Glomerular visceral epithelial cell (primary cell): ENCODE results near the gene C1orf52.

Experiments used
- DNase-seq: peaks from one replicate; pipeline ENCODE4 v3.0.0-alpha.2; 2016; ENCODE audit errors: extremely low spot score

Gene C1orf52

DNA sequence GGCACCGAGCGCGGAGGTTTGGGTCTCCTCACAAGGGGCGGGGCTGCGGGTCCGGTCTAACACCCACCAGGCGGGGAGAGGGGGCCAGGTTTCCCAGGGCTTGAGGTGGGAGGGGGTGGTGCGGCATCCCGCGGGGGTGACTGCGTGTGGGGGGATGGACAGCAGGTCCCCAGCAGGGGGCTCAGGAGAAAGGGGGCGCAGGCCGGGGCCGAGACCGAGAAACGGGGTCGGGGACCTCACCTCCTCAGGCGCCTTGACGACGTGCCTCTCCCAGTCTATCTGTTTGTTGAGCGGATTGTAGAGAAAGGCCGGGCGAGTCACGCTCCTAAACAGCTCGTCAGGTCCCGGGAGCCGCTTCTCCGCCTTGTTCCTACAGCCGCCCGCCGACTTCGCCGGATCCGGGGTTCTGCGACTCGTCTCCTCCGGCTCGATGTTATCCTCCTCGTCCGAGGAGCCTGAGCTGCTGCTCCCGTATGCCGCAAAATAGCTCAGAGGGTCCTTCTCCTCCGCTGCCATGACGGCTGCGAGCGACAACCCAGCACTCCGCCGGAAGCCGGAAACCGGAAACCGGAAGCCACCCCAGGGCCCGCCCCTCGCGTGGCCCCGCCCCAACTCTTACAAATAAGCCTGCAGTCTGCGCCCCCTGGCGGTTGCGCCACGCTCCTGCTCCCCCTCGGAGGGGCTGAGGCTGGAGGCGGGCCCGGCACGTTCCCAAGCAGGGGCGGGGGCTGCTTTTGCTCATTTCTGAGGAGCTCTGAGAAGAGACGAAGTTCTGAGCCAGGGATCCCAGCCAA, at the start of gene C1orf52:
C1orf52 (minus strand) TSS at position 545 of the 794 bp plus-strand sequence; CDS start at position 516, 29 bp downstream.
- DNase-seq, result peak; percentile 95

DNA sequence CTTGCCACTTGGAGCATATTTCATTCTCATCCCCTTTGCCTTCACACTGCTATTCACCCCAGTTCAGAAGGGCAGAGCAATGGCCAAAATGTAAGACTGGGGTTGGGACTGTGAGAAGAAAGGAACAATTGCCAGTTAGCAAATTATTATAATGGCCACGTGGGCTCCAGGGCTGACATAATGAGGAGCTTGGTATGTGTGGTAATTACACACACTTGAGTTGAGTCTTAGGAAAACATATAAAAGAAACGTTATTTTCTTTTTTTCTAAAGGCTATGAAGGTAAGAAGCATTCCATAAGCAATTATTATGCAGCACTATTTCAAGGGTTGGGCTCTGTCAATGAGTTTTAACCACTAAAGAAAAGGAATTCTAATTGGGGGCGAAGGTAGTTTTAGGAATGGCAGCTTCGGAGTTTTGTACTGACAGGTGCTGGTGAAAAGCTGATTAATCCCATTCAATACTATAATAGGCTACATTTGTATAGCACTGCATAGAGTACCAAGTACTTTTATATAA, 49.4 kb upstream of the C1orf52 start:
- no peak for DNase-seq

DNA sequence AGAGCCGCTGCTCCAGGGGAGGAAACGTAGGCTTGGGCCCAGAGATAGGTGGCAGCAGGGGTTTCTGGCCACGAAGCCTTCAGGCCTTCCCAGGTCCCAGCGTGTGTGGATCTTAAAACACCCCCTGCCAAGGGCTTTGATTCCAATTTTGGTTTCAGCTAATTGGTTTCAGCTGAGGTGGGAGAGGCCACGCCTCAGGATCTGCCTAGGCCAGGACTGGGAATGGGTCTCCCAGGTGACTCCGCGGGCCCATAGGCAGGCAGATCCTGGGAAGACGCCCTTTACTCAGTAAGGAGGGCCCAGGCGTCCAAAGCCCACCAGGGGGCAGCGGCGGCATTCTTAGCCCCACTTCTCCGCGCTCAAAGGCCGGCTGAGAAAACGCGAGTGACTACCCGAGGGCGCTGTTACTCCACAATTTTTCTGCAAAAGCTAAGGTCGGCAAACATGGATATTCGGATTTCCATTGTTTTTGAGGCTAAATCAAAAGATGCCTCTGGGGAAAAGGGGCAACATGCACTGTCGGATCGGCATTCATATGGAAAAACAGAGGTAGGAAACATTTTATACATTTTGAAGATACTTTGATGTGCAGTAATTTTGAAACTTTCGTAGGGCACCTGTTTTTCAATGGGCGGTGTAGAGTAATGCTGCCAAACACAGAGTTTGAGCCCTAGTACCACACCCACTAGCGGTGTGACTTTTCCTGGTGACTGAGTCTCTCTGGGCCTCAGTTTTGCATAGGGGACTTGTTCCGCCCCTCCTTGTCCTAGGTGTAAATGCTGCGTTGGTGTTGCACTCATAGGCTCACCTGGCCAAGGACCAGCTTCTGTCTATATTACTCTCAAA, 48.7 kb upstream of the C1orf52 start:
- DNase-seq, result peak; percentile 91

DNA sequence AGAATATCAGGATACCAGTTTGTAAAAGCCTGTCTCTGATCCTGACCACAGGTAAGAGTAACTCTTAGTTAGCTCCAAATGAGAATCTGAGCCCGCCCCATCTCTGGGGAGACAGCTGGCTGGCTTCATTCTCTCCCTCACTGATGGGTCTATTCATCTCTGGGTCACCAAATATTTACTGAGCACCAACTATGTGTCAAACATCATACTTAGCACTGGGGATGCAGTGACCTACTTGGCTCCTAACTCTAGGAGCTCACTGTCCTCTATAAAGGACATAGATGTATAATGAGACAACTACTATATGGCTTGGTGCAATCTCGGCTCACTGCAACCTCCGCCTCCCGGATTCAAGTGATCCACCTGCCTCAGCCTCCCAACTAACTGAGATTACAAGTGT, 46.8 kb upstream of the C1orf52 start:
- no peak for DNase-seq

DNA sequence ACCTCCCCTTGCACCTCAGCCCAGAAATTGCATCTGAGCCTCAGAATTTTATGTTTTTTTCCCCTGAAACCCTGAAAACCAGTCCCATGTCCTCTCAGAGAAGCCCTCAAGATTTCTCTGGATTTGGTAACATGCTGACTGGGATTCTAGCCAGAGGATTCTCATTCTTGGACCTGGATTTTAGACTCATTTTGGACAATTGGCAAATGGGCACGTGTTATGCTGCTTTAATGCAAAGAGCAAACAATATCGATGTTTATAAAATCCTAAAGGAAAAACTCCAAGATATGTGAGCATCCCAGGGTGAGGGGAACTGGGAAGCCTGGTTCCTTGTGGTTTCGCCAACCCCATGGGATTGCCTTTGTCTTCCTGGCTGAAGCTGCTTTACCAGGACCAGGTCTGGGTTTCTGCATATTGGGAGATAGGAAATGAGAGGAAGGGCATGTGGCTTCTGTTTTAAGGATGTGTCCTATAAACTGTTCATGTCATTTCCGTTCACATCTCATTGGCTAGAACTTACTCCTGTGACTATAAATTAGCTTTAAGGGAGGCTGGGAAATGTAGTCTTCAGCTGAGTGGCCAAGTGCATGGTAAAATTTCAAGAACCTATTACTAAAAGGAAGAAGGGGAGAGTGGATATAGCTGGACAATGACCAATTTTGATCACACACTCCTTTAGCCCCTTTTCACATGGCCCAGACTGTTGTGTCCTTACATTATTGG, 44.1 kb upstream of the C1orf52 start:
- DNase-seq, result no peak

DNA sequence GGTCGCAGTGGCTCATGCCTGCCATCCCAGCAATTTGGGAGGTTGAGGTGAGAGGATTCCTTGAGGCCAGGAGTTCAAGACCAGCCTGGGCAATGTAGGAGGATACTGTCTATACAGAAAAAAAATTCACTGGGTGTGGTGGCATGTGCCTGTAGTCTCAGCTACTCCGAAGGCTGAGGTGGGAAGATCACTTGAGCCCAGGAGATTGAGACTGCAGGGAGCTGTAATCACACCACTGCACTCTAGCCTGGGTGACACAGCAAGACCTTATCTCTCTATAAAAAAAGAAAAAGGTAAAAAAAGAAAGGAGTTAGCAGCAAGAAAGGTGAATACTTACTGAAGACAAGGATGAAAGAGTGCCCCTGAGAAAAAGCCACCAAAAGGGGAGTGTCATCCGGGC, 40.7 kb upstream of the C1orf52 start:
- no peak for DNase-seq

DNA sequence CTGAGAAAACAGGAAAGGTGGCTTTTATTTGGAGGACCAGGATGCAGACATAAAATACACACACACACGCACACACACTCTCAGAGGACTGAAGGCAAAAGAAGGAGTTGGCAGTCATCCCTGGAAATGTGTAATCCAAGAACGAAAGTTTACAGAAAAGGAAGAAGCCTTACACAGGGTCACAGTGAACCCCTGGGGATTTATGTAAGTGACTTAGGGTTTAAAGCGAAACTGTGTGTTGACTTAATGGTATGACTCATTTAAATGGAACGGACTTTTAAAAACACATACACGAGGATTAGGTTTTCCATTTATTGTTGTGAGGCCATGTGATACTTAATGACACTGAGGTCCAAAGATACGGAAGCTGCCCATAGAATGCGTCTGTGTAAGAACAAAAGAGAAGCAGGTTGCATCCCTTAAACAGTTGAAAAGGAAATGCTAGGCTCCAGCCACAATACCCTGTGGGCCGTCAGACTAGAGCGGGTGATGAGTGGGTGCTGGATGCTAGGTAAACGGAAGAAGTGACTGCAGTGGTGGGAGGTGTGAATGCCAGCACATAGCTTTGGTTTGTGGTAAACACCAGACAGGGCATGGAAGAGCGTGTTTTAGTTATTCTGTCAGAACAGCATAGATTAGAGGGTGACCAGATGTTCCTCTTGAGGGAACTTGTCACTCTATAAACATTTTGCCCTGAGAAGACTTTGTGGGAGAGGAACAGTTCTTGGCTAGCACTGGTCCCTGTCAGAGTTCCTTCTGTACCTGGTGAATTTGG, 38.6 kb upstream of the C1orf52 start:
- DNase-seq, result peak; percentile 97

DNA sequence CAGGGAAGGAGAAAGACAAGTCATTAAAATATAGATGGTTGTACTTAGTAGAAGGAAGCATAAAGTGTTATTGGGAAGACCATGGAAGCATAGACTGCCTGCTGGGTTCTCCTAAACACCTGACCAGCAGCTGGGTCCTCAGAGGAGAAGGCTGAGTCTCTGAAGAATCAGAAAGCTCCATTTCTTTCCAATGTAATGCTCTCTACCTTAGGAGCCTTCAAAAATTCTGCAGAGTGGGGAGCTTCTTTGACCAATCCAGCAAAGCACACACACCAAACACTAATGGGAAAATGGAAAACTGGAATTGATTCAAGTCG, 38.0 kb upstream of the C1orf52 start:
- no peak for DNase-seq

DNA sequence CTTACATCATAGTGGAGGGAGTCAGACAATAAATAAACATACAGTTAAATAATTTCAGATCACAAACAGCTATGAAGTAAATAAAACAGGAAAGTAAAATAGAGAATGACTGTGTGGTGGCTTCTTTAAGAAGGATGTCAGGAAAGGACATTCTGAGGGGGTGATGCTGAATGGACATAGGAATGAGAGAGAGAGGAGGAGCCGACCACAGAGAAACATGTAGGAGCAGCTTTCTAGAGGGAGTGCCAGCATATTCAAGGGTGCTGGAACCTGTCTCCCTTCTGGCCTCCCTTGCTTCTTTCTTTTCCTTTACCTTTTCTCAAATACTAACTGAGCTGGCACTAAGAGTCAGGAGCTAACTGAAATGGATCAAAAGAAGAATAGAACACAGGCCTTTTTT, 37.5 kb upstream of the C1orf52 start:
- peak; percentile 55 for DNase-seq

DNA sequence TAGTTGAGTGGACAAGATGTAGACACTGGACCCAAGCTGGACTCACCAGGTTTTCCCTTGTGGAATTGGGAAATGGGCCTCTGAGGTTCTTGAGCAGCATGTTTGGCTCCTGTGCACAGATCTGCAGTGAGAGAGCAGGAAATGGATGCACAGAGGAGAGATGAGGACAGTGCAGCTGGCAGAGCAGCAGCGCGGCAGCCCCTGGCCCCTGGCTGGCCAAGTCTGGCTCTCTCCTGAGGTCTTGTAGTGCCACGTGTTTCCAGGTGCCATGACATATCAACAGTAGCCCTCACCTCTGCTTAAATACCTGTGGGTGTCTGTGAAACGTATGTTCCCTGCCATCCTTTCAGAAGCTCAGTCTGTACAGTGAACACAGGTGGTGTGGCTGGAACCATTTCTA, 36.2 kb upstream of the C1orf52 start:
- no peak for DNase-seq

DNA sequence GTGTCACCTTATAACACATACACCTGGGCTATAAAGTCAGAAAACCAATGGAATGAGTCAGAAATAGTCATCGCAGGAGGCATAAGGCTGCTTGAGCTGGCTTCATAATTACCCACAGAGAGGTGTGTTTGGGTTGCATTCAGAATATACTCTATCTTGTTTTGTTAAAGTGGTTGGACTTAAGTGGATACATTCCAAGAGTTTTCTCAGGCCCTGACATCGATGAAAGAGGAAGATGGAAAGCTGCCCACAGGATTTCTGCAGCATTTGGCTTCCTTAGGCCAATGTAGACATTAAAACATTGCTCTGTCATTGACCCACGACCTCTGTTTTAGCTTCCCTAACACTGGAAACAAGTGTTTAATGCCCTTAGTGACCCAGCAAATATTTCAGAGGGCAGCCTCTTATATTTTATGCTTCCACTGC, 35.6 kb upstream of the C1orf52 start:
- peak; percentile 91 for DNase-seq

DNA sequence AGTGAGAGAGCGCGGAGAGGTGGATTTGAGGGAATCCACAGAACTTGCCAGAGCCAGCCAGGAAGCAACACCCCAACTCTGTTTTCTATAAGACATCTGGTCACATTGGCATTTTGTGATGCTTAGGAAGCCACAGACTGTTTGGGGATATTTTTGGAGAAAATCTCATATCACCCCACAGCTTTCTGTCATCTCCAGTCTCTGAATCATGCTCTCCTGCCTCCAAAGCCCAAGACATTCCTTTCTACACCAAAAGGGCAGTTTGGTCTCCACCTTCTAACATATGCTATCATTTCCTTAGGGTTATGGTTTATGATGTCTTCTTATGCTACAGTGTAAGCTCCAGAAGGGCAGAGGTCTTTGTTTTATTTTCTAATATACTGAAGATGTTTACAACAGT, 31.4 kb upstream of the C1orf52 start:
- DNase-seq, result no peak

DNA sequence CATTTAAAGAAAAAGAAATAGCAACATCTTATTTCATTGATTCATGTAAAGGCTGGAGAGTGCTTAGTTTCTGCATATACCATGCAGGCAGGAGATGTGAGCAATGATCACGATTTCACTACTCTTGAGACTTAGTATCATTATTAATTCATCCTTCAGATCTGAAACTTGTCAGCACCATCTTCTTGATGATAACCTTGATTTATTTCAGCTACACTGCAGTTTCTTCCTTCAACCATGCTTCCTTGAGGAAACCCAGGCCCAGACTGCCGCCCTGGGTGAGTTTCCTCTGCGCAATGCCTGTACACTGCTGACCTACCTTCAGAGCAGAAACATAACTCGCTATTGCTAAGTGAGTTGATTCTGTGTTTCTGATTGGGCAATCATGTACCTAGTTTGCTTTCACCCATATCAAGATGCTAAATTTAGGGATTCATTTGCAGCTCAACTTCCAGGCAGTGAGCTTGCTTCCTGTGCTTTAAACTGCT, 30.4 kb upstream of the C1orf52 start:
- DNase-seq, result no peak

DNA sequence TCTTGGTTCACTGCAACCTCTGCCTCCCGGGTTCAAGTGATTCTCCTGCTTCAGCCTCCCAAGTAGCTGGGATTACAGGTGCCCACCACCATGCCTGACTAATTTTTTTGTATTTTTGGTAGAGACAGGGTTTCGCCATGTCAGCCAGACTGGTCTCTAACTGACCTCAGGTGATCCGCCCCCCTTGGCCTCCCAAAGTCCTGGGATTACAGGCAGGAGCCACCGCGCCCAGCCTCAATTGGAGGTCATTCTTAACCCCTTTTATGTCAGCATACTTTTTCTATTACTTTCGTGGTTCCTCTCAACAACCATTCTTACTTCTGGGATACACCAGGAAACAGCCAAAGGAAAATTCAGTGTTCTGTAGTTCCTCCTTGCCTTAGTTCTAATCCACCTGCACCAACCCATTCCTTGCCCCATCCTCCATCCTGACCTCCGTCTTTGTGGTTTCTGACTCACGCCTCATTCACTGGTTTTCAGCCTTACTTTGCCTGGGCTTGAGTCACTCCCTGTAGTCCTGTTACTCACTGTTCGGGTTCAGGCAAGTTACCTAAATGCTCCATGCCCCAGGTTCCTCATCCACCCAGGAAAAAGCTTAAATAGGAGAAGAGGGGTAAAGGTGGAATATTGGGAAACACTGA, 29.9 kb upstream of the C1orf52 start:
- peak; percentile 93 for DNase-seq

DNA sequence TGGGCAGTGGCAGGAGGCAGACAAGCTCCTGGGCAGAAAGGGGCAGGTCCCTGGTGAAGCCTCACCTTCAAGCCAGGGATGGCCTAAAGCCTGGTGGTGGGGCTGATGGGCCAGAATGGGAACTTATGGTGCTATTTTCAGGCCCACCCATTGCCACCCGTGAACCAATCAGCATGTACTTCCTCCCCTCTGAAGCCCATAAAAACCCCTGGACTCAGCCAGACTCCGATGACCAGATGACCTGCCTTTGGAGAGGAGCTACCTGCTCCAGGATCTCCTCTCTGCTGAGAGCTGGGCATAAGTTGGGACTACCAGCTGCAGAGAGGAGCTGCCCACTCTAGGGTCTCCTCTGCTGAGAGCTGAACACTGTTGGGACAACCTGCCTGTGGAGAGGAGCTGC, 24.7 kb upstream of the C1orf52 start:
- no peak for DNase-seq

DNA sequence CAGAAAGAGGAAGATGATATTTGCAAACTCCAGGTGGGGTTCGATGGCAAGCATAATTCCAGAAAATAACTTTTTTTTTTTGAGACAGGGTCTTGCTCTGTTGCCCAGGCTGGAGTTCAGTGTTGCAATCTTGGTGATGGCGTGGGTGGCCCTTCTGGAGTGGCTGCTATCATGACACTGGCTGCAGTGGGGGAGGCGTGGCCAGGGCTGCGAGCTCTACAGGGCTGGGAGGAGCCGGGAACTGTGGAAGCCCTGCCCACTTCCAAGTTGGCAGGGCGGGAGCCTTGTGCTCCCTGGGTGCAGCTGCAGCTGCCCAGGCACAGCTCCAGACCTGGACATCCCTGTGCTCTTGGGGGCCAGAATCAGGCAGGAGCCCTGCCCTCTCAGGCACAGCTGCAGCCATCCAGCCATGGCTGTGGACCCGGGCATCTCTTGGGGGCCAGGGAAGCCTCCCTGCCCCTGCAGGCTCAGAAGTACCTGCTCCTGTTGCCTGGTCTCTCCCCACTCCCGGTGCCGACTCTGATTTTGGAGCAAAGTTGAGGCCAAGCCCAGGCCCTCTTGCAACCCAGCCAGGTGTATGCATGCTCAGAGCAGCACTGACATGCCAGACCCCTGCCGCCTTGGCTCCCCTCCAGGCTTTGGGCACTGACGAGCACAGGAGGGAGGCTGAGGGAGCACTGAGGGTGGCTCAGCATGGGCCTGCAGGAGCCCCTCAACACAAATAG, 24.2 kb upstream of the C1orf52 start:
- DNase-seq, result no peak

DNA sequence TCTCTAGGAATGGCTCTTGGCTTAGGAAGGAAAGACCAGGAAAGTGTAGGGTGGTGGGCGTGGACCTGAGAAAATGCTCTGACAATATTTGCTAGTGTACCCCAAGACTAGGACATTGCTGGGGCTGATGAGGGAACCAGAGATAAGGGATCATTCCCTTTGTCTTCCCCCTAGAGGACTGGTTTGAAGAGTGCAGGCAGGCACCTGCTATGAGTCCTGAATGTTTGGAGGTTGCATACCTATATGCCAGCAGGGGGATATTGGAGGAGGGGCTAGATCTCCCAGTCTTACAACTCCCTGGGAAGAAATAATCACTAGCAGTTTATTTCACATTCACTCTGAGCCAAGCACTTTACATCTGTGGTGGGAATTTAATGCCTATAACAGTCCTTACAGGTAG, 23.0 kb upstream of the C1orf52 start:
- DNase-seq, result no peak

DNA sequence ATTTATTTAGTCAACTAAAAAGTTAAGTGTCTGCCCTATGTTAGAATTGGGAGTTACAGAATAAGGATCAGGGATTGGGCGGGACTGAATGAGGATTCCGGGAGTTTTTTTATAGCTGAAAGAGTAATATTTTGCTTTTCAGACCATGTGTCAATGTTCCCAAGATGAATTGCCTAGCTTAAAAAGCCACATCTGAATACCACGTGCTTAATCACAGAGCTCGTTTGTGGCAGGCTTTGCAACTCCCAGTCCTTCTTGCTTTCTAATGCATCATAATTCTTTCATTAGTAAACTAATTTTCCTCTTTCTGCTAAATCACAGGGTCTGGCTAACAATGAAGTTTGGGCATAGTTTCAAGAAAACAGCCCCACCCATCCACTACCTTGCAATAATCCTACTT, 21.2 kb upstream of the C1orf52 start:
- no peak for DNase-seq

DNA sequence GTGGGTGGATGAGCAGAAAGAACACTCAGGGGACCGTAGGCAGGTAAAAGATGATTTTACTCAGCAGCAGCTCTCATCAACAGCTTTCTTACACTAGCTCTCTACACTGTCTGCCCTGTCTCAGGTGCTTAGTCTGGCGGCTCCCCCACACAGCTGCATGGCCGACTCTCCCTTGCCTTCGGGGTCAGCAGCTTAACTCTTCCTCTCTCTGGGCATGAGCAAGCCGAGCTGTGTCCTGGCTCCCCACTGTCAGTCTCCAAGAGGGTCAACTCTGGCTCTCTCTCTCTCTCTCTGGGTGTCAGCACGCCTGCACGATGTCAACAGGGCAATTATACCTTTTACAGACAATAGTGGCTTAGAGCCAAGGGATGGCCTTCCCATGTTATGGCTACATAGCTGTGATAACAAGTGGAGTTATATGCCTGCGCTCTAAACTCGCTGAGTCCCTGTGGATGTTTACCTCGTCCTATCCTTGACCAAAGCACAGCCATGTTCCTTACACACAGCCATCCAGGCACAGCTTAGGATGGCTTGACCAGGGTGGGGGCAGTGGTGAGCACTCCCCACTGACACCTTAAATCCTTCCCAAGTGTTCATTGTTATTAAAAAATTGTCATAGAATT, 20.1 kb upstream of the C1orf52 start:
- no peak for DNase-seq

DNA sequence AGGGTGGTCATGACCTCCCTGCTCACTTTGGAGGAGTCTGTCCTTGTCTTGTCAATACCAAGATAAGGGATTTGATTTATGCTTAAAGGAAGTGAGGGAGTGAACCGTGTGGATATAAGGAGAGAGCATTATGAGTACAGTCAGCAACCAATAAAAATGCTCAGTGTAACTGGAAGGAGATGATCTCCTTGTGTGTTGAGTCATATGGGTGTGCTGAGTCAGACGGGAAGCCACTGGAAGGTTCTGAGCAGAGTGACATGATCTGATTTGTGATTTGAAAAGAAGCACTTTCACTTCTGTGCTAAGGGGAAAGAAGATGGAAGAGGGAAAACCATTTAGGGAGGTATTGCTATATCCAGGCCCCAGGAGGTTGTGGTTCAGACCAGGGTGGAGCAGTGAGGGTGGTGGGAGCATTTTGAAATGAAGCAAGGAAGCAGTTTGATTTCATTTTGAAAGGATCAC, 19.4 kb upstream of the C1orf52 start:
- DNase-seq, result peak; percentile 88
